Ammon's horn (tissue), 1 donor: Measurements from ENCODE around the gene SEC14L6.

Source experiments
- DNase-seq: peaks from one replicate; pipeline ENCODE4 v3.0.0-alpha.2; 2016; ENCODE audit warnings: low spot score

SEC14L6 gene

DNA sequence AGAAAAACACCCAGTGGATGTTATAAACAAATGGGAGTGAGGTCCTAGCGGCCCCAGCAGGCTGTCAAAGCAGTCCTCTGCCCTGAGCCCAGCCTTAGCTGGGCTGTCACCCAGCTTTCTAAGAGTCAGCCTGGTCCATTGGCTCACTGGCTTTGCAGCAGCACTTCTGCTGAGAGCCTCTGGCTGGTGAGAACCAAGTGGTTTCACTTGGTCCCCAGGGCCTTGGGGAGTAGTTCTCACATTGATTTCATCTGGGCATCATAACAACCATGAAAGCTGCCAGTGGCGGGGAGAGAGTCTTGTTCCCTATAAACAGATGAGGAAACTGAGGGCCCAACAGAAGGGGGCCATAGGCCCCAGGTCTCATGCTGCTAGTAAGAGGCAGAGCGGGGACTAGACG, 11.4 kb downstream of the SEC14L6 start:
- DNase-seq, result no peak

DNA sequence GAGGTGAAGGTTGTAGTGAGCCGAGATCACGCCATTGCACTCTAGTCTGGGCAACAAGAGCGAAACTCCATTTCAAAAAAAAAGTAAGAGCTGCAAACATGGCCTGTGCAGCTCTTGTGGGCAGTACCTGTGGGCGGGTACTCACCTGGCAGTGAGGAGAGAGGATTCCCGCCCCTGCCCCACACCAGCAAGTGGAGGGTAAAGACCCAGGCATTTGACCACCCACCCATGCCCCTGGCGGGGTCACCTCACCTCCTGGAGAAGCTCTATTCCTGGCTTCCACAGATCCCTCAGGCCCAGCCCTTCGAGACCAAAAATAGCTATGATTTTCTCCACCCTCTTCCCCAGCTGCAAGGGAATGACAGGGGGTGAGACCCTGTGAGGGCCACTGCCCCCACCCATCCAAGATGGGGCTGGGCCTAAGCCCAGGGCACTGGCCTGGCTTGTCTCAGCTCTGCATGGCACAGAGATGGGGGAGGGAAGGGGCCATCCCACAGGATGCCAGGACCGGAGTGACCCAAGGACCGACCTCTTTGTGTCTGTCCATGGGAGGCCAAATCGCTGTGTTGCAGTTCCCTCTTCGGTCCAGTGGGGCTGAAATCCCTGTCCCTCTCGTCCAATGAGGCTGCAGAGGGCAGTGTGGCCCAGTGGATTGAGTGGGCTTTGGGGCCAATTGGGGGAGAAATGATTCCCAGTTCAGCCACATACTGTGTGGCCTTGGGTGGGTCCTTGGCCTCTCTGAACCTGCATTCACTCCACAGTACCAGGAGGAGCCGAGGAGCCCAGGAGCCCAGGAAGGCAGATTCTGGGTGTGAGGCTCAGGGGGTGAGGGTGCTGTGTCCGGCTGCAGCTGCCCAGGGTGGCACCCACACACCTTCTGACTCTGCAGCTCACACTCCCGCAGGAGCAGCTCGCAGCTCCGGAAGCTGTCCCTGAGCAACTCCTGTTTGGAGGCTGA, 14.6 kb downstream of the SEC14L6 start:
- DNase-seq, result no peak

DNA sequence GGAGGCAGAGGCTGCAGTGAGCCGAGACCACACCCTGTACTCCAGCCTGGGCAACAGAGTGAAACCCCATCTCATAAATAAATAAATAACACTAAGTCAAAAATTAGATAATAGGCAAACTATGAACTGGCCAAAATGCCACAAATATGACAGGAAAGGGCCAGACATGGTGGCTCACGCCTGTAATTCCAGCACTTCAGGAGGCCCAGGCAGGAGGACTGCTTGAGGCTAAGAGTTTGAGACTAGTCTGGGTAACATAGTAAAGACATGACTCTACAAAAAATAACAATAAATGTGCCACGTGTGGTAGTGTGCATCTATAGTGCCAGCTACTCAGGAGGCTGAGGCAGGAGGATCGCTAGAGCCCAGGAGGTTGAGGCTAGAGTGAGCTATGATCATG, 19.9 kb downstream of the SEC14L6 start:
- DNase-seq, result no peak

- DNase-seq, result no peak
Measured at GRCh38 chr22:30523646-30524489, 22.7 kb downstream of the SEC14L6 start.

GRCh38 chr22:30521368-30522156, 25.0 kb downstream of the SEC14L6 start:
- no peak for DNase-seq

DNA sequence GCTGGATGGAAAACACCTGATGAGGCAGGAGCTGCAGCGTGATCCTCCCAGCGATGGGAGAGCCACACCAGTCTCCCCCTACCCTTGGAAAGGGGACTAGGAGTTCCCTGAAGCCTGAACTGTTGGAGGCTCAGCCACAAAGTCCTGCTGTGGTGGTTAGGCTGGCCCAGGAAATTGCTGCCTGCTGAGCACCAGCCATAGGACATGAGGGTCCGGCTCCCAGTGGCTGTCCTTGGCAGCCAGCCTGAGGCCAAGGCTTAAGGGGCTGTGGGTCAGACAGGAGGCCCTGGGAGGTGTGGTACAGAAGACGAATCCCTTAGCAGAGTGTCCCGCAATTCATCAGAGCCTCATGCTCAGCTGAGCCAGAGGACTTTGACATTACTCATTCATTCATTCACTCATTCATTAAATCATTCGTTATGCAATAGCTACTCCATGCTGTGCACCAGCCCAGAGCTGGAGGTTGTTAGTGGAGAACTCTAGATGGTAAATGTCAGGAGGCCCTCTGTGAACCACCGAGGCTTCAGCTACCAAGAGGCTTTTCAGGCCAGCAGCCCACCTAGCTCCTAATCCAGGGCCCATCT, 26.6 kb downstream of the SEC14L6 start:
- no peak for DNase-seq

- DNase-seq, result no peak
Measured at GRCh38 chr22:30516731-30517130, 29.8 kb downstream of the SEC14L6 start.

- no peak for DNase-seq
Measured at GRCh38 chr22:30516273-30516672, 30.3 kb downstream of the SEC14L6 start.

- no peak for DNase-seq
Measured at GRCh38 chr22:30514252-30514651, 32.3 kb downstream of the SEC14L6 start.

- no peak for DNase-seq
Measured at GRCh38 chr22:30513462-30513861, 33.1 kb downstream of the SEC14L6 start.

DNA sequence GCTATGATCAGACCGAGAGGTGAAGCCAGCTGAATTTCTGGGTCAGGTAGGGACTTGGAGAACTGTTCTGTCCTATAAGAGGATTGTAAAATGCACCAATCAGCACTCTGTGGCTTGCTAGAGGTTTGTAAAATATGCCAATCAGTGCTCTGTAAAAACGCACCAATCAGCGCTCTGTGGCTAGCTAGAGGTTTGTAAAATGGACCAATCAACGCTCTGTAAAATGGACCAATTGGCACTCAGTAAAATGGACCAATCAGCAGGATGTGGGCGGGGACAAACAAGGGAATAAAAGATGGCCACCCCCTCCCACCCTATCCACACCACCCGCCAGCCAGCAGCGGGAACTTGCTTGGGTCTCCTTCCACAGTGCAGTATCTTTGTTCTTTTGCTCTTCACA, 34.6 kb downstream of the SEC14L6 start:
- no peak for DNase-seq

GRCh38 chr22:30511109-30511508, 35.4 kb downstream of the SEC14L6 start:
- no peak for DNase-seq

DNA sequence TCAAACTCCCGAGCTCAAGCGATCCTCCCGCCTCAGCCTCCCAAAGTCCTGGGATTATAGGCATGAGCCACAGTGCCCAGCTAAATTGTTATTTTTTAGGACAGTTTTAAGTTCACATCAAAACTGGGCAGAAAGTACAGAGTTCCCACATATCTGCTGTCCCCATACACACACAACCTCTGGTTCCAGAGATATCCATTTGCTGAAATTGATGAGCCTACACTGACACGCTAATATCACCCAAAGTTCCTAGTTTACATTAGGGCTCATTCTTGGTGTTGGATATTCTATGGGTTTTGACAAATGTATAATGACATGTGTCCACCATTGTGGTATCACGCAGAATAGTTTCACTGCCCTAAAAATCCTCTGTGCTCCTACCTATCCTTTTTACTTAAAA, 38.3 kb downstream of the SEC14L6 start:
- no peak for DNase-seq

DNA sequence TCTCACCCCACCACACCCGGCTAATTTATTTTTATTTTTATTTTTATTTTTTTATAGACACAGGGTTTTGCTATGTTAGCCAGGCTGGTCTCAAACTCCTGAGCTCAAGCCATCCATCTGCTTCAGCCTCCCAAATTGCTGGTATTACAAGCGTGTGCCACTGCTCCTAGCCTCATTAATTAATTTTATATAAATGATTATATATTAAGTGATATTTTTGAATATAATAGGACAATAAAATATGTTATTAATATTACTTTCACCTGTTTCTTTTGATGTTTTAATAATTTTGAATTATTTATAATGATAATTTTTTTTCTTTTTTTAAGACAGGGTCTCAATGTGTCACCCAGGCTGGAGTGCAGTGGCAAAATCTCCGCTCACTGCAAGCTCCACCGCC, 38.9 kb downstream of the SEC14L6 start:
- no peak for DNase-seq

GRCh38 chr22:30506507-30506968, 40.0 kb downstream of the SEC14L6 start:
- DNase-seq, result no peak

GRCh38 chr22:30503551-30503950, 43.0 kb downstream of the SEC14L6 start:
- DNase-seq, result no peak

GRCh38 chr22:30502911-30503310, 43.6 kb downstream of the SEC14L6 start:
- no peak for DNase-seq

DNA sequence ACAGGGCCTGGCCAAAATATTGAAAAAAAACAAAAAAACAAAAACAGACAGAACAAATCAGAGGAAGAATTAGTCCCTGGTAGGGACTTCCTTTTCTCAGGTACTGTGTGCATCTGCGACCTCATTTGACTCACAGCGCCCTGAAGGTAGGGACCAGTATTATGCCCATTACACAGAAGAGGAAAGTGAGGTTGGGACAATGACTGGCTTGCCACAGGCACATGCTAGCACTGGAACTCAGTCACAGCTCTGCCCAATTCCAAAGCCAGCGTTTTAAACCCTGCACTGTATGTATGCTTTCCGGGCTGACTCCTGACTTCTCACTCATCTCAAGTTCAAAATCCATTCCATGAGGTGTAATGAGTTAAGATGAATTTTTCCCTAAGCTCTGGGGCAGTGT, 44.4 kb downstream of the SEC14L6 start:
- no peak for DNase-seq

DNA sequence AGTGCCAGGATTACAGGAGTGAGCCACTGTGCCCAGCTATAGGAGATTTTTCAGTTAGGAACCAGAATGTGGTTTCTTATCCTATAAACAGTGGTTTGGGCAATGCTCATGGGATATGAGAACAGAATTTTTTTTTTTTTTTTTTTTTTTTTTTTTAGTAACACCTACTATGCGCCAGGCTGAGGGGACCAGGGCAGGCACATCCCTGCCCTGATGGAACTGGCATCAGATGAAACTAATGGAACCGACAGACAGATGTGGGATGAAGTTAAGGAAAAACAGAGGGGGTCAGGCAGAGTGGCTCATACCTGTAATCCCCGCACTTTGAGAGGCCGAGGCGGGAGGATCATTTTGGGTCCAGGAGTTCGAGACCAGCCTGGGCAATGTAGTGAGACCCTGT, 45.9 kb downstream of the SEC14L6 start:
- DNase-seq, result no peak

- DNase-seq, result no peak
Measured at GRCh38 chr22:30497466-30498150, 48.9 kb downstream of the SEC14L6 start.
